T1000 (cell line): ENCODE measurements around the gene VOPP1.
A peak's percentile ranks its signal among the peaks of the same experiment; 100 is the strongest.

Experiments used
- DNase-seq: peaks from one replicate; lab custom pipeline; 2025; ENCODE audit warnings: mixed read lengths; lab: John Stamatoyannopoulos, UW

VOPP1 gene

DNA sequence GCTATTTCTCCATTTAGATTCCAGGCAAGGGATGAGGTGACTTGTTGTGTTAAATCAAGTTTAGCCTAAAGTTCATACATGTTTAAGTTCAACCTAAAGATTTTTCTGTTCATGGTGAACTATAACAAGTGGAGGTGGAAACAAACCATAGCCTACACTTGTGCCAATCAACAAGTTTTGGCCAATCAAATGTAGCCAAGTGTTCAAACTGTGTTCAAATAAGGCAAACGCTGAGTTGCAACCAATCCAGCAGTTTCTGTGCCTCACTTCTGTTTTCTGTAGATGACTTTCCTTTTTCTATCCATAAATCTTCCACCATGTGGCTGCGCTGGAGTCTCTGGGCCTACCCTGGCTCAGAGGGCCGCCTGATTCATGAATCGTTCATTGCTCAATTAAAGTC lies 4.5 kb upstream of the VOPP1 start:
- no peak for DNase-seq

GRCh38 chr7:55575733-55576132 lies 3.4 kb upstream of the VOPP1 start:
- no peak for DNase-seq

GRCh38 chr7:55575098-55575497 lies 2.8 kb upstream of the VOPP1 start:
- no peak for DNase-seq

- no peak for DNase-seq
Observed at GRCh38 chr7:55574051-55574717, 1.9 kb upstream of the VOPP1 start.

GRCh38 chr7:55573234-55573900 lies 1.1 kb upstream of the VOPP1 start:
- DNase-seq = no peak

DNA sequence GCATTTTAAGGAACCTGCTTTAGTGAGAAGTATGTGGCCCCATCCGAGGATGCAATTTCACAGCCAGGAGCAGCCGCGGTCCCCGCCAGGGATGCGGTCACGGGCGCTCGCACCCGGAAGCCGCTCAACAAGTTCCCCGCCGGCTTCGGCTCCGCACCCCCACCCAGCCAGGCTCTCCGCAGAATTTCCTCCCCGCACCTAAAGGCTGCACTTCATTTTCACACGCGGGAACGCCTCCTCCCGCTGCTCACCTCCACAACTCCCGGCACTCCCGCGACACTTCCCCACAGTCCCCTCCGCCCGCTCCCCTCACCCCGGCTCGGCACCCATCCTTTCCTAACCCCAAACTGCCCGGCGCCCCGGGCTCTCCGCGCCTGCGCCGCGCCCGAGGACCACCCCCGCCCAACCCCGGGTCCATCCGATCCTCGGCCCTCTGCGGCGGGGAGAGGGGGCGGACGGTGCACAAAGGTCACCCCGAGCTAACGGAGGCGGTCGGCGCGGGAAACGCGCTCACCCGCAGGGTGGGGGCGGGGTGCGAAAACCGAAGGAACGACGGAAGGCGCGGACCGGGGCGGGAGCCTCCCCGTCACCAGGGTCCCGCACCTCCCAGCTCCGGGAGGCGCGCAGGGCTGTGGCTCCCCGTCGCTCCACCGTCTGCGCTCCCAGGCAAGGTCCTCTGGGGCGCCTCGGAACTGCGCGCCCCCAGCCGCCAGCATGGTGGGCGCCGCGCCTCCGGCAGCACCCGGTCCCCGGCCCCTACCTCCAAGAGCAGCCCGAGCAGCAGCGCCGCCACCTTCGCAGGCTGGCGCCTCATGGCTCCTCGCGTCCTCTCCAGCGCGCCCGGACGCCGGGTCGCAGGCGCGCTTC lies 558 bp downstream of the VOPP1 start:
- peak; percentile 36 for DNase-seq

DNA sequence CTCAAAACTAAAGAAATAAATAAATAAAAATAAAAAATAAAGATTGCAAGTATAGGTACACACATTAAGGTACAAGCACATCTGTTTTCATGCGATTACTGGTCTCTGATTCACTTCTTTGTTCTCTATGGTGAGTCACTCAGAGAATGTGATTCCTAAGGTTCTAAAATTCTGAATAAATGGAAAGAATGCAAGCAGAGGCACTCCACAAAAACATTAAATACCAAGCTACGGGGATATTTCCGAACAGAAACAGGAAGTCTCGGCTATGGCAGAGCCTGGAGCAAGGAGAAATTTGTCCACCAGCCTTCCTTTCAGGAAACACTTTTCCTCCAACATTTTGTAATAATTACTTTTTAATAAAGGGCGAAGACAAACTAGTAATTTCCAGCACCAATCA lies 1.4 kb downstream of the VOPP1 start:
- no peak for DNase-seq

GRCh38 chr7:55570218-55570873 lies 2.0 kb downstream of the VOPP1 start:
- no peak for DNase-seq

DNA sequence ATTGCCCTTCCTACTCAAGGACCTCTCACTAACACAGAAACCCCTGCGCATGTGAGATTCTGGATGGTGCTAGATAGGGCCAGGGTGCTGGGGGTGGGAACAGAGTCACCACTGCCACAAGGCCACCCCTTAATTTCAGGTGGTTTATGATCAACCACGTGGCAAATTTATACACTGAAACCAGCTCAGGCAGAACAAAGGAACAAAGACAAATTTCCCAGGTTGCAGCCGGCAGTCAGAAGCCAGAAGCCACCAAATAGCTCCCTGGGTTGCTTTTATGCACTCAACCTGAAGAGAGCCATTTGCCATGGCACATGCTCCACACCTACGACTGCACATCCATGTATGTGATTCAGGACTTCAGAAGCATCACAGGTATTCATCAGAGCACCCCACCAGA lies 2.5 kb downstream of the VOPP1 start:
- DNase-seq = no peak

DNA sequence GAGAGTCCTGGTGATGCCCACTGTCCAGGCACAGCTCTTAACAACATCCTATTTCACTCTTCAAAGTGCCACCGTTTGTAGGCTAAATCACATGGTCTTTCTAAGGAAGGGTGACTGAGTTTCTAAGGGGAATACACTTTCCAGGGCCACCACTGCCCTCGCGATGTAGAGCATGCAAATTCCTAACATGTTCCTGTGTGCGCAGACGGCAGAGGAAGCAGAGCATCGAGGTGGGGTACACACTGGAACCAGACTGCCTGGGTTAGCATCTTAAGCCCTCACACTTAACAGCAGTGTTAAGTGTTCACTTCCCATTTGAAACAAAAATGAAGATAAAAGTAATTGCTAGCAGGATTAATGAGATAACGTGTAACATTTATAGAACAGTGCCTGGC lies 3.0 kb downstream of the VOPP1 start:
- DNase-seq = no peak

GRCh38 chr7:55568613-55569268 lies 3.6 kb downstream of the VOPP1 start:
- no peak for DNase-seq

DNA sequence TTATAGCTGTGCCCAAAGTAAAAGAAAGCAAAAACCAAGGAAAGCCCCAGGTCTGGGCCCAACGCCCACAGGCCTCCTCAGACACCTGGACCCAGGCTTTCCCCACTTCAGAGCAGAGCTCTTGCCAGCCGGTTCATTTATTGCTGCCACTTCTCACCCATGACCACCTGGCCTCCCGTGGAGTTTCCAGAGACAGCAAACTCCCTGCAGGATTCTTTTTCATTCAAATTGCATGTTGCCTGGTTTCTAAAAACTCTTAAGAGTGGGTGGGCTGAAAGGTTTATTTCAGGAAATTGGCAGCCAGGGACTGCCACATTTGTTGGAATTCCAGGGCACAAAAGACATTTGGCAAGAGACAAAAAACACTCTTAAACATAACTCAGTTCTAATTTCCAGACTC lies 4.7 kb downstream of the VOPP1 start:
- no peak for DNase-seq

DNA sequence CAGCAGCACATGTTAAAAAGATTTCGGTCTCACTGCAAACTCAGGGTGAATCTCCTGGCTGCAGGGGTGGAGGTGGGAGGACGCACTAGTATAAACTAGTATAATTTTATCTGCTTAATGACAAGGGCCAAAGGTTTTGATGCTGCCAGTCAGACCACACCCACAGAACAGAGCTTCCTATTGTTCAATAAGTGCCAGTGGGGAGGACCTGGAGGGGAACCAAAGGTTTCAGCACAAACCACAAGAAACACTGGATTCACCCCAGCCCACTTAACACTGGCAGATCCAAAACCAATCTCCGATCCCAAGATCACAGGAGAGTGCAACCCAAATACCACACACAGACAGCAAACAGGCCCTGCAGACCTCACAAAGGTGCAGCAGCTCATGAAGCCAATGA lies 6.6 kb downstream of the VOPP1 start:
- DNase-seq = no peak

DNA sequence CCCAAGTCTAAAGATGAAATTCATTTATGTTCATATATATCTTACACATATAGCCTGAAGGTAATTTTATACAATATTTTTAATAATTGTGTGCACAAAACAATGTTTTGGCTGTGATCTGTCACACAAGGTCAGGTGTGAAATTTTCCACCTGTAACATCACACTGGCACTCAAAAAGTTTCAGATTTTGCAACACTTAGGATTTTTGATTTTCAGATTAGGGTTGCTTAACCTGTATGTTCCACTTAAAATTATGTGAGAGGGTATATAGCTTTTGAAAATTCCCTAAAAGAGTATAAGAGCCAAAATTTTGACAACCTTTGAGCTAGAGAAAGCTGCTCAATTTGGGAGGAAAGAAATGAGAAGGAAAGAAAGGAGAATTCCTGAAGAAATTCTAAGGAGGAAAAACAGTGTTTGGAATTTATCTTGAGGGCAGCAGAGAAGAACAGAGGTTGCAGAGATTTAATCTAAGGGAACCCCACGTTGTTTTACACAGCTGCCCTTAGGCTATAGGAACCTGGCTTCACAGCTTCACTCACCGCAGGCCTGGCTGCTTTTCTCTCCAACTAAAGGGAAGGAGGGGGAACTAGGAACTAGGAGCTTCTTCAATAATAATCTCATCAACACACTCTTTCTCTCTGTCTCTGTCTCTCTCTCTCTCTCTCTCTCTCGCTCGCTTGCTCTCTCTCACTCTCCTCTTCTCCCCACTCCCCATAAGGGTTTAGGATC lies 8.5 kb downstream of the VOPP1 start:
- no peak for DNase-seq

DNA sequence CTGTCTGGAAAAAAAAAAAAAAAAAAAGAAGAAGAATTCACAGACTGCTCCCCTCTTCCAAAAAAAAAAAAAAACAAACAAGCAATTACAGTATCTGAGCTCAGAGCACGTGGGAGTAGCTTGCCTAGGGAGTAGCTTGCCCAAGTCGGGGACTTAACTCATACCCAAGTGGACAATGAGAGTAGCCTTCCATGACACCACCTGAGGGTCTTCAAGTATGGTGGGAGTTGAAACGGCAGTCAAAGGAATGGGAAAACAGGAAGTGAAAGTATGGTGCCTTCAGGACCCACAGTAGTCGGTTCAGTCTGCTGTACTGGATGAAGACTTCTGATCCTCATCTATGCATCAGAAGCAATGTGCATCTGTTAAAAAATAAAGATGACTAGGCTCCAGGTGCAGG lies 10.6 kb downstream of the VOPP1 start:
- no peak for DNase-seq

GRCh38 chr7:55558962-55559920 lies 13.1 kb downstream of the VOPP1 start:
- DNase-seq = no peak

GRCh38 chr7:55557666-55558188 lies 14.6 kb downstream of the VOPP1 start:
- no peak for DNase-seq

GRCh38 chr7:55556492-55556891 lies 15.8 kb downstream of the VOPP1 start:
- DNase-seq = no peak

- no peak for DNase-seq
Observed at GRCh38 chr7:55556031-55556430, 16.3 kb downstream of the VOPP1 start.

DNA sequence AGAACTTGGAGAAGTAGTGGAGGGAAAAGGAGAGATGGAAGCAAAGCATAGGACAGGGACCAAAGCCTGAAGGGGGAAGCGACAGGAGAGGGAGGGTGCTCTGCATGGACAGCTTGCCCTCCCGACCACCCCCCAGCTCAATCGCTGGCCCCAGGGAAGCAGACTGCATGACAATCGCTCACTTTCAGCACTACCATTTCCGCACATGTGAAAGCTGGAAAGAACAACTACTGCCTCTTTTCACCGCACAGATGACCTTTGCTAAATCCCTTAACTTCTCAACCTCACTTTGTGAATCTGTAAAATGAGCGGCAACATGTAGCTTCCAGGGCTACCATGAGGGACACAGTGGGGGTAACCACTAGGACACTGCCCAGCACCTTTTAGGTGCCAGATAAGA lies 17.1 kb downstream of the VOPP1 start:
- DNase-seq = no peak
